Gastroesophageal sphincter (tissue), 3 donors: ENCODE measurements around the gene NXPH4.

Experiments
- CTCF ChIP-seq, 4 experiments: fragments of 200-600 bp in 2 of 4; fragments of 450-650 bp in 2 of 4; sonication (generic) in 1 of 4; IDR thresholded peaks; one replicate each; pipeline ENCODE4 v1.5.1; 2017 to 2019; ENCODE audit warnings: antibody characterized with exemption in 4 of 4, mild to moderate bottlenecking in 2 of 4, moderate library complexity in 2 of 4
- EP300 ChIP-seq: sonication (generic); formaldehyde crosslinking; IDR thresholded peaks from one replicate; pipeline ENCODE4 v1.6.1; 2017; ENCODE audit warnings: antibody characterized with exemption, mild to moderate bottlenecking
- POLR2A ChIP-seq, 2 donors: fragments of 450-650 bp; IDR thresholded peaks; one replicate each; pipeline ENCODE4 v1.6.1; 2017; ENCODE audit warnings: antibody characterized with exemption in 2 of 2, mild to moderate bottlenecking in 2 of 2, moderate library complexity in 1 of 2
- POLR2AphosphoS5 ChIP-seq: sonication (generic); formaldehyde crosslinking; IDR thresholded peaks from one replicate; pipeline ENCODE4 v1.6.1; 2017; ENCODE audit warnings: antibody characterized with exemption

GRCh38 chr12:57254506-57255280, 38.1 kb downstream of the NXPH4 start:
- TF ChIP-seq CTCF (IDR thresholded peaks at IDR 0.05) (no peak), POLR2A (IDR thresholded peaks at IDR 0.05) (no peak), EP300 (no peak), POLR2AphosphoS5 (no peak)
